HG03108 (cell line): ENCODE measurements around the gene NAMPT.
A peak's percentile ranks its signal among the peaks of the same experiment; 100 is the strongest.

ENCODE experiments used
- ATAC-seq: cut with Tn5 transposase; IDR thresholded peaks from one replicate; pipeline ENCODE4 v1.9.1; 2021; ENCODE audit warnings: moderate library complexity; ENCODE audit not compliant: unreplicated experiment

The NAMPT gene

GRCh38 chr7:106277976-106278375 is 6.8 kb downstream of the NAMPT start:
- no peak for ATAC-seq

DNA sequence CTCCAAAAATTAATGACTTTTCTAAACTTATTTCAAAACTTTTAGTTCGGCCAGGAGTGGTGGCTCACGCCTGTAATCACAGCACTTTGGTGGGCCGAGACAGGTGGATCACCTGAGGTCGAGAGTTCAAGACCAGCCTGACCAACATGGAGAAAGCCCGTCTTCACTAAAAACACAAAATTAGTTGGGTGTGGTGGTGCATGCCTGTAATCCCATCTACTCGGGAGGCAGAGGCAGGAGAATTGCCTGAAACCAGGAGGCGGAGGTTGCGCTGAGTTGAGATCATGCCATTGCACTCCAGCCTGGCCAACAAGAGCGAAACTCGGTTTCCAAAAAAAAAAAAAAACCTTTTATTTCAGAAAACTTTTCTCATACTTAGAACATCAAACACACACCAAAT is 8.3 kb downstream of the NAMPT start:
- no peak for ATAC-seq

DNA sequence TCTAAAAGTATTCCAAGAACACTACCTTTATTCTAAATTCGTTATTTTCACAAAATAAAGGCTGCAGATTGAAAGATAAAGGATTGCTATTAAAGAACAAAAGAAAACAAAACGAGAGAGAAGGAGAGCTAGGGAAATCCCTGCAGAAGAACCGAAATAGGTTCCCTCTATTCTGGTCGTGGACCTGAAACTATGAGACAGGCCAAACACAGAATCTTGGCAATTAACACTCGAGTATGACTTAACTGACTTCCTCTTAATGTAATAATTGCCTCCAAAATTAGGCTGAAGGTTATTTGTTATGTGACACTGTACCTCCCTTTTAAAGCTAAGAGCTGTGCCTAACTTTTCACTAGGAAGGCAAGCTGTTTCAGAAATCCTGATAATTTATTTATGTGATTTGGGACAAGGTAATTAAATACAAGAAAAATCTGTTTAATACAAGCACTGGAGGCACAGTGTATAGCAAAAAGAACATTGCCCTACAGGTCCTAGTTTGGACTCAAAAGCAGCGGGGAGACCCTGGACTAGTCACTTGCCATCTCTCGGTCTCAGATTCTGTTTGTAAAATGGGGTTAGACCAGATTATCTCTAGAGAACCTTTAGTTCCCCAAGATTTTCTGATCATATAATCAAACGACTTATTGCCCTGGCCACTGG is 11.6 kb downstream of the NAMPT start:
- ATAC-seq: no peak

DNA sequence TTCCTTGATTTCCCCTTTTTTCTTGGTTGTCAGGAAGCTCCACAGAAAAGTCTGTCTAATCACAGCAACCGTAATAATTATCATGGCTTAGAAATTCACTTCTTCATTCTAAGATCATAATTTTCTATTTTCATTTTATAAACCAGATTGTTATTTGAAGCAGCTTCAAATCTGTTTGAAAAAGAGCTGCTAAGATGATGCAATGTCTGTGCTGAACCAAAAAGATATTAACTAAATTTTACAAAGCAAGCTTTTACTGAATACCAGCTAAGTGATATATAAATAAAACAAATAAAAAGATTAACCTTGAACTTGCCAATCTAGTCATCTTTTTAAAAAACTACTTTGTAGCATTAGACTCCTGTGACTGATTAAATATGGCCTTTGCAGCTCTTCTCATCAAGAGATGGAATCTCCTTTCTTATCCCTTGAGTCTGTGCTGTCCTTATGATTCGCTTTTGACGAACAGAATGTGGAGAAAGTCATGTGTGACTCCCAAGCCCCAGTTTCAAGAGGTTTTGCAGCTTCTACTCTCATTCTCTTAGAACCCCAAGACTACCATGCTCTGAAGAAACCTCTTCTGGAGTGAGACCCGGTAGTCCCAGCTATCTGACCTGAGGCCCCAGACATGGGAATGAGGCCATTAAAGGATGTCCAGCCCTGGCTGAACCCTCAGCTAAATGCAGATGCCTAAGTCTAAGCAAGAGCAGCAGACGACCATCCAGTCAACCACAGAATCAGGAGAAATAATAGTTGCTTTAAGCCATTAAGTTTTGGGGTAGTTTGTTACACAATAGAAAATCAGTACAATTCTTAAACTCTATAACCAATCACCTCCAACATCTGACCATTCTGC is 14.4 kb downstream of the NAMPT start:
- no peak for ATAC-seq

- no peak for ATAC-seq
Measured at GRCh38 chr7:106269254-106269961, 15.4 kb downstream of the NAMPT start.

GRCh38 chr7:106265133-106265532 is 19.6 kb downstream of the NAMPT start:
- ATAC-seq: no peak

DNA sequence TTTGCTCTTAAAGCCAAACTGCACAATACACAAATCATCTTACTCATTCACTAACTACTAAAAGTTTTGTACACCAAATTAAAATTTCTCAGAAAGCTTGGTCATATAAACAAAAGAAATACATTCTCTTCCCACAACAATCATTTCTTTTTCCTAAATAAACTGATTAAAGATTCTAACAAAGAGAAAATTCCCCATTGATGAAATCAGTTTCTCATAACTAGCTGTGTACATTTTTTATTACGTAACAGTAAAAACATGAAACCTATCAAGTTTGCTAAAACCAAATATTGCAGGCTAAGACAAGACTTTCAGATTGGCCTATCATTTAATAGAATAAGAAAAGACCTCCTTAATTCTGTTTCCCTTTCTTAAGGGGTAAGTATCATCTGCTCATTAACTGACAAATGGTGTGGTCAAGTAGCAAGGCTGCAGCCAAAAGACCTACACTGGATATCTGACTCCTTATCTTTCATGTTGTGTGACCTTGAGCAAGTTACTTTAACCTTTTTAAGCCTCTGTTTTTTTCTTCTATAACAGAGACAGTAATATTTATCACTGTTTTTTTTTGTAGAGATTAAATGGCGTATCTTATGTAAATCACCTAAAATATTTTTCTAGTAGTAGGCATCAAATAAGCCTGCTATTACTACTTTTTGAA is 22.4 kb downstream of the NAMPT start:
- ATAC-seq: no peak

GRCh38 chr7:106260136-106260561 is 24.6 kb downstream of the NAMPT start:
- ATAC-seq: peak; percentile 53

GRCh38 chr7:106258789-106259188 is 26.0 kb downstream of the NAMPT start:
- no peak for ATAC-seq

GRCh38 chr7:106257752-106258151 is 27.0 kb downstream of the NAMPT start:
- ATAC-seq: no peak

DNA sequence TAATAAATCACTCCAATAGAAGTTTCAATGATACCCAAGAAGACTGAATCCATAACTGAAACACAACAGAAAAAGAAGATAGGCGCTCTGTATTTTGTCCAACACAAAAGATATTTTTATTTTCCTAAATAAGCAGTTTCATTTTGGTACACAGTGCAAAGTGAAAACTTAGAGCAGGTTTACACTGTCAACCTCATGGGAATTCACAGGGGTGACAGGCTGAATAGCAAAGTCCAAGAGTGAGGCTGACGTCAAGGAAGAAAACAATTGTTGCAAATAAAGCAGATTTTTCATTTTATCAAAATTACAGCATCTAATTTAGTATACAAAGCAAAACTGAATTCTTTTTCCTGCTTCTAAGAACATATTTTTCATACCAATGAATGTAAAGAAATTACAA is 28.6 kb downstream of the NAMPT start:
- no peak for ATAC-seq

DNA sequence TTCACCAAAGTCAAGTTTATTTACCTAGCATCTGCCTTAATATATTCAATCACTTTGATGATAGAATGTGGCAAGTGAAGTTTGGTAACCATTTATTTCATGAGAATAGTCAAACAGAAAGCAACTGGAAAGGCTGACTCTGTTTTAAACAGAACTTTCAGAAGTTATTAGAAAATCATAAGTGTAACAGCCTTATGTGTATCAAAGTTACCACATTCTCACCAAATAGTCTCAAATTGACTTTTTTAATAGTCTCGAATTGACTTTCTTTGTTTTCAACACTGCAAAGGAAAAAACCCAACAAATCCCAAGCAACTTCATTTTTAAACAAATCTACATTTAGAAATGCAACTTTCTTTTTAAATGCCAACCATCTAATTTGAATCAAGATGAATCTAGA is 29.5 kb downstream of the NAMPT start:
- ATAC-seq: no peak

GRCh38 chr7:106254525-106255116 is 30.2 kb downstream of the NAMPT start:
- ATAC-seq: no peak

DNA sequence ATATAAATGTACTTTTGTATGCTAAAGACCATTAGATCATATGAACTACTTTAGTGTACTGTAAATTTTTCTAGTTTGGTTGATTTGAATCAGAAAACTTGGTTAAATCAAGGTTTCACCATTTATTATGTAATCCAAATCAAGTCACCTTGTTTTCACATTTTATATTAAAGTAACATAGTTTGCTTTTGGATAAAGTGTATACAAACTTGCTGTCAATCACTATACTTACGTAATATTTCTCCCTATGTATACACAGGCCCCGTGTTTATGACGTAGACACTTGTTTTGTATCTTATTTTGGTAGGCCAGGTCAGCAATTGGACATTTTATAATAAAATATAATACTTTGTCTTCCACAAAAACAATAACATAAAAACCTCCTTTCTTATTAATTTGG is 32.2 kb downstream of the NAMPT start:
- no peak for ATAC-seq

GRCh38 chr7:106249488-106249887 is 35.3 kb downstream of the NAMPT start:
- ATAC-seq: no peak

GRCh38 chr7:106248600-106248999 is 36.2 kb downstream of the NAMPT start:
- no peak for ATAC-seq

GRCh38 chr7:106247841-106248240 is 36.9 kb downstream of the NAMPT start:
- no peak for ATAC-seq

- no peak for ATAC-seq
Measured at GRCh38 chr7:106246902-106247711, 37.7 kb downstream of the NAMPT start.

DNA sequence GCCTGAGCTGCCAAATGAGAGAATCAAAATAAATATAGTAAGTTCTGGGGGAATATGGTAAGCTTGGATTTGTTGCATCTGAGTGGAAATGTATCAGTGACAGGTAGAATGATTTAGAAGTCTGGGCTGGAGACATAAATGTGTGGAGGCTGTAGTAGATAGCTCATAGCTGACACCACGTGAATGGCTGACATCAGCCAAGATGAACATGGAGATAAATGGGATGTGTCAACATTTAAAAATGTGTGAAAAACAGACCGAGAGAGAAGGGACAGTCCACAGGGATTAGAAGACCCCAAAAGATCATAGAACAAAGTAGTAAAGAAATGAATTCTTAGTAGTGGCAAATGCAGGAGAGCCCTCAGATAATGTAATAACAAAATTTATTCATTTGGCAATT is 40.9 kb downstream of the NAMPT start:
- no peak for ATAC-seq

- no peak for ATAC-seq
Measured at GRCh38 chr7:106239406-106239805, 45.4 kb downstream of the NAMPT start.
